ENCODE data around the gene TRIP12.

DNA sequence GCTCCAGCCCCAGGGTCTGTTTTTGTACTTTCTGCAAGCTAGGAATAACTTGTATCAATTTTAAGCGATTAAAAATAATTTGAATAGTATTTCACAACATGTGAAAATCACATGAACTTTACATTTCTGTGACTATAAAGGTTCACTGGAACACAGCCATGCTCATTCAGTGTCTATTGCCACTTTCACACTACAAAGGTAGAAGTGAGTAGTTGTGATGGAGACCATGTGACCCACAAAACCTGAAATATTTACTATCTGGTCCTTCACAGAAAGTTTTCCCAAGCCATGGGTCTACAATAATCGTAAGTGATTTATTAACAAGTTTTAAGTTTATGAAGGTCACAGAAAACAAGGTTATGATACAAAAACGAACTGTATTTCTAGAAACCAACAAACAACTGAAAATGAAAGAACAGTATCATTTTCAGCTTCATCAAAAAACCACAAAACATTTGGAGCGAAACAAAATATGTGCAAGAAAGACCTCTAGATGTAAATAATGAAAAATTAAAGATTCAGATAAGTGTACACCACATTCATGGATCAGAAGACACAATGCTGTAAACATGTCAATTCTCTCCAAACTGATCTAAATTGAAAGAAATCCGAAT, 138.6 kb downstream of the TRIP12 start:
- TF ChIP-seq POLR2A (IDR thresholded peaks at IDR 0.05) (no peak), CTCF (IDR thresholded peaks at IDR 0.05 in 8 of 11, conservative IDR thresholded peaks at IDR 0.05 in 3 of 11) (no peak), POLR2AphosphoS5 (IDR thresholded peaks at IDR 0.05) (no peak)
